SK-N-SH (cell line): ENCODE measurements around the gene CHRM3. TPM values are rescaled to one million over a fixed set of nuclear protein-coding genes. Genes with fewer than 3 reads are reported as not detected.

ENCODE experiments used
- CTCF ChIA-PET: fragments of 300-600, 350-600 bp; formaldehyde crosslinking; extraction: SDS; loops from one replicate; lab custom pipeline; 2021; lab: Yijun Ruan, JAX
- POLR2A ChIA-PET: fragments of 350-600 bp; sonication (Branson Sonifier 250); formaldehyde crosslinking; extraction: SDS; loops from one replicate; lab custom pipeline; 2020; ENCODE audit warnings: antibody characterized with exemption, inconsistent platforms; lab: Yijun Ruan, JAX
- DNase-seq: peaks from one replicate; pipeline ENCODE4 v3.0.0; 2012
- H2AFZ ChIP-seq: fragments of 200-600 bp; sonication (generic); 2 replicates; pipeline ENCODE4 v1.8.1; 2016; ENCODE audit warnings: antibody characterized with exemption, mild to moderate bottlenecking, low read depth
- H3F3A ChIP-seq: fragments of 200-600 bp; sonication (generic); replicated peaks from 2 replicates; pipeline ENCODE3; 2016; ENCODE audit warnings: antibody characterized with exemption, mild to moderate bottlenecking; ENCODE audit not compliant: insufficient read depth
- H3K27ac ChIP-seq, 2 experiments: fragments of 200-500 bp in 1 of 2; fragments of 200-600 bp in 1 of 2; sonication (Bioruptor generic) in 1 of 2; sonication (generic), shearing (Covaris generic) in 1 of 2; 2 replicates each; pipeline versions ENCODE4 v1.5.1 to v1.6.1; 2014 to 2016; ENCODE audit warnings: low read depth in 2 of 2, inconsistent platforms in 1 of 2, low read length in 1 of 2, mild to moderate bottlenecking in 1 of 2, mixed read lengths in 1 of 2
- H3K27me3 ChIP-seq: fragments of 200-600 bp; sonication (generic), shearing (Covaris generic); 2 replicates; pipeline ENCODE4 v1.6.1; 2016; ENCODE audit warnings: mixed run types; ENCODE audit not compliant: insufficient read depth
- H3K36me3 ChIP-seq, 2 experiments: fragments of 200-500 bp in 1 of 2; fragments of 200-600 bp in 1 of 2; sonication (Bioruptor generic) in 1 of 2; sonication (generic) in 1 of 2; replicated peaks in 1 of 2; 2 replicates each; pipeline versions ENCODE3 to v1.5.1; 2014 to 2016; ENCODE audit warnings: low read length in 1 of 2, mild to moderate bottlenecking in 1 of 2; ENCODE audit not compliant: insufficient read depth in 2 of 2, control insufficient read depth in 1 of 2
- H3K4me1 ChIP-seq, 2 experiments: fragments of 200-500 bp in 1 of 2; fragments of 200-600 bp in 1 of 2; sonication (Bioruptor generic) in 1 of 2; sonication (generic), shearing (Covaris generic) in 1 of 2; 2 replicates each; pipeline versions ENCODE4 v1.5.1 to v1.6.1; 2014 to 2016; ENCODE audit warnings: low read depth in 1 of 2, low read length in 1 of 2, mixed run types in 1 of 2; ENCODE audit not compliant: insufficient read depth in 2 of 2, control insufficient read depth in 1 of 2
- H3K4me2 ChIP-seq: fragments of 200-600 bp; sonication (generic), shearing (Covaris generic); 2 replicates; pipeline ENCODE4 v1.6.1; 2017; ENCODE audit warnings: mixed run types
- H3K4me3 ChIP-seq, 2 experiments: fragments of 200-500 bp in 1 of 2; fragments of 200-600 bp in 1 of 2; sonication (Bioruptor generic) in 1 of 2; sonication (generic), shearing (Covaris generic) in 1 of 2; 2 replicates each; pipeline versions ENCODE4 v1.5.1 to v1.8.1; 2014 to 2016; ENCODE audit warnings: low read depth in 2 of 2, inconsistent platforms in 1 of 2, low read length in 1 of 2, mild to moderate bottlenecking in 1 of 2, mixed read lengths in 1 of 2, moderate library complexity in 1 of 2
- H3K79me2 ChIP-seq: fragments of 200-600 bp; sonication (generic); 2 replicates; pipeline ENCODE4 v1.8.1; 2017; ENCODE audit warnings: mild to moderate bottlenecking; ENCODE audit not compliant: insufficient read depth
- H3K9ac ChIP-seq: fragments of 200-600 bp; sonication (generic); 2 replicates; pipeline ENCODE4 v1.6.1; 2017; ENCODE audit warnings: mixed run types
- H3K9me2 ChIP-seq: fragments of 200-600 bp; sonication (generic); 2 replicates; pipeline ENCODE4 v1.6.1; 2017; ENCODE audit warnings: mixed run types
- H3K9me3 ChIP-seq: fragments of 200-600 bp; sonication (generic); 2 replicates; pipeline ENCODE4 v1.6.1; 2017; ENCODE audit warnings: mixed run types, mild to moderate bottlenecking, moderate library complexity
- H4K20me1 ChIP-seq: fragments of 200-600 bp; sonication (generic); 2 replicates; pipeline ENCODE4 v1.6.1; 2017; ENCODE audit warnings: mild to moderate bottlenecking, mixed run types; ENCODE audit not compliant: insufficient read depth
- CTCF ChIP-seq: fragments of 200-600 bp; sonication (generic); IDR thresholded peaks from 2 replicates; pipeline ENCODE4 v1.6.1; 2017; ENCODE audit warnings: antibody characterized with exemption, mild to moderate bottlenecking, moderate library complexity
- ELF1 ChIP-seq: IDR thresholded peaks from 2 replicates; pipeline ENCODE4 v1.4.0; 2012
- EZH2phosphoT487 ChIP-seq: fragments of 200-600 bp; sonication (generic); IDR thresholded peaks from 2 replicates; pipeline ENCODE4 v1.6.1; 2017; ENCODE audit warnings: low read depth, mixed run types, mild to moderate bottlenecking, antibody characterized with exemption, moderate library complexity, borderline replicate concordance
- GATA2 ChIP-seq: sonication (generic); formaldehyde crosslinking; IDR thresholded peaks from 2 replicates; pipeline ENCODE4 v1.5.0; 2020; ENCODE audit warnings: mild to moderate bottlenecking, missing genetic modification reagents
- POLR2AphosphoS5 ChIP-seq: IDR thresholded peaks from 2 replicates; pipeline ENCODE4 v1.6.1; 2012; ENCODE audit warnings: low read depth, low read length
- TCF12 ChIP-seq: IDR thresholded peaks from 2 replicates; pipeline ENCODE4 v1.4.0; 2012
- WGBS: methylation state at CpG from one replicate; pipeline ENCODE4 v1.1.6; 2017; ENCODE audit warnings: low lambda C conversion rate; 5-methylcytosine and 5-hydroxymethylcytosine counted together
- polyA plus RNA-seq, 3 experiments: library from polyadenylated mRNA; depleted of rRNA; stranded (reverse); fragments of >200 nt; gene quantifications; 2 replicates each; pipeline ENCODE4 v1.2.3, GENCODE V29; 2012
- TF ChIP-seq, protein P1 (sequence below): IDR thresholded peaks from 2 replicates; pipeline ENCODE4; 2012

CHRM3 gene
- polyA plus RNA-seq, 1 of the 3 experiments (the other 2 are of a cell fraction): 0.07 TPM

DNA sequence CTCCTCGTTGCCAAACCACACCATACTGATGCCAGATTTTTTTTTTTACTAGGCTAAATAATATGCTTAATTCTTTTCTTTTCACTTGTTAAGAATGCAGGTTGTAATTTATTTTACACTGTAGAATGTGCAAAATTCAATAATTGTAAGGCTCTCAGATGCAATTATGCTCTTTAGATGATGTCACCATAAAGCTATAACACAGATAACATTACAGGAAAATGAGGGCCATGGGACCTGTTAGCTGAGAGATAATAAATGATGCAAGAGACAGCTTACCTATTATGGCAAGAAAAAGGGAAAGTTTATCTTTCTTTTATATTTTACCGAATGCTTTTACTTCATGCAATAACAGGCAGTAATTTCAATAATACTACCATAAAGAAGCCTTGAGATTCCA, 35.4 kb downstream of the CHRM3 start:
- CTCF ChIA-PET: no interaction called here

DNA sequence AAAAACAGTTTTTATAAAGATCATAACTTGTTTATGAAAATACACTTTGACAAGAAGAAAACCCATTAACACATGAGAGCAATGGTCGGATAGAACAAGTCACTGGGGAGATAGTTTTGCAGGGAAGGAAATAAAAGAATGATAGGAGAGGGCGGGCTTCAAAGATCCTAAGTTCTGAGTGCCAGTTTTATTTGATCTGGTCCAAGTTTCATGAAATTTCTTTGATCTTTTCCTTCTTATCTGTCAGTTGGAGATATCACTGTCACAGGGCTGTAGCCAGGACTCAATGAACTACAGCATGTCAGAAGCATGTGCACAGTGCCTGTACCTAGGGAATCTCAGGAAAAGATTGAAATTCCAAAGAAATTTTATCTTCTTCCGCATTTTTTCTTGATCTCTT, 36.5 kb downstream of the CHRM3 start:
- ChIA-PET CTCF (interaction anchor here (0.6 kb wide), 1 partner anchor 704 kb away, joined by 3 read pairs; no protein-coding TSS in a partner anchor), POLR2A (no interaction called here)
- no peak for TF ChIP-seq CTCF
- TF ChIP-seq, protein P1, sequence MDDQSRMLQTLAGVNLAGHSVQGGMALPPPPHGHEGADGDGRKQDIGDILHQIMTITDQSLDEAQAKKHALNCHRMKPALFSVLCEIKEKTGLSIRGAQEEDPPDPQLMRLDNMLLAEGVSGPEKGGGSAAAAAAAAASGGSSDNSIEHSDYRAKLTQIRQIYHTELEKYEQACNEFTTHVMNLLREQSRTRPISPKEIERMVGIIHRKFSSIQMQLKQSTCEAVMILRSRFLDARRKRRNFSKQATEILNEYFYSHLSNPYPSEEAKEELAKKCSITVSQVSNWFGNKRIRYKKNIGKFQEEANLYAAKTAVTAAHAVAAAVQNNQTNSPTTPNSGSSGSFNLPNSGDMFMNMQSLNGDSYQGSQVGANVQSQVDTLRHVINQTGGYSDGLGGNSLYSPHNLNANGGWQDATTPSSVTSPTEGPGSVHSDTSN: no peak
- TF ChIP-seq ELF1: no peak
- no peak for TF ChIP-seq POLR2AphosphoS5
- TF ChIP-seq TCF12: no peak
- H3K27me3 ChIP-seq: no peaks in the 10 kb centered on the region
- 40% methylated on average over 3 of the region's 3 CpGs for WGBS
- no peaks in the 10 kb centered on the region for H3K9me3 ChIP-seq
- H3K9me2 ChIP-seq: no peaks in the 10 kb centered on the region
- H2AFZ ChIP-seq: no peak overlapping the region
- H3F3A ChIP-seq: no peaks in the 10 kb centered on the region
- DNase-seq: no peak
- H3K4me2 ChIP-seq: no peak overlapping the region
- no peak overlapping the region for H3K4me3 ChIP-seq
- no peaks in the 10 kb centered on the region for H3K36me3 ChIP-seq
- H3K79me2 ChIP-seq: no peaks in the 10 kb centered on the region
- no peak overlapping the region for H3K27ac ChIP-seq
- H3K9ac ChIP-seq: no peak overlapping the region
- H3K4me1 ChIP-seq: peaks cover 0 to 34% of the 10 kb centered on the region in 2 experiments; a peak in 2 of 4 replicates
- no peaks in the 10 kb centered on the region for H4K20me1 ChIP-seq

More for the DNA sequence above, 35.4 kb downstream of the CHRM3 start:
- H3K36me3 ChIP-seq: no peaks in the 10 kb centered on the region
- H3K9me2 ChIP-seq: no peaks in the 10 kb centered on the region
- no peaks in the 10 kb centered on the region for H3K79me2 ChIP-seq
- no peaks in the 10 kb centered on the region for H4K20me1 ChIP-seq
- H3K4me1 ChIP-seq: peaks cover 0 to 31% of the 10 kb centered on the region in 2 experiments; a peak in 2 of 4 replicates
- H3K9me3 ChIP-seq: no peaks in the 10 kb centered on the region
- no peak for TF ChIP-seq POLR2AphosphoS5
- peak; percentile 60 for TF ChIP-seq GATA2
- peak; percentile 22 for DNase-seq
- H3K4me3 ChIP-seq: no peak overlapping the region
- H3K9ac ChIP-seq: no peak overlapping the region
- no peaks in the 10 kb centered on the region for H3K27me3 ChIP-seq
- POLR2A ChIA-PET: no interaction called here
- WGBS: 17% methylated on average over 2 of the region's 2 CpGs
- H3K4me2 ChIP-seq: no peak overlapping the region
- H3K27ac ChIP-seq: peak overlapping the region in 1 of 2 experiments; percentile 47; a peak in 1 of 4 replicates
- H2AFZ ChIP-seq: no peak overlapping the region
- H3F3A ChIP-seq: no peaks in the 10 kb centered on the region

GRCh38 chr1:239426821-239427475, 40.6 kb downstream of the CHRM3 start:
- ChIA-PET CTCF (interaction anchor here (1.1 kb wide), 1 partner anchor 13 kb away, joined by 4 read pairs; no protein-coding TSS in a partner anchor), POLR2A (no interaction called here)
- Histone ChIP-seq H3K79me2 (no peaks in the 10 kb centered on the region), H3F3A (no peaks in the 10 kb centered on the region), H4K20me1 (no peaks in the 10 kb centered on the region), H3K9me3 (no peaks in the 10 kb centered on the region), H3K27ac (peak overlapping the region in 1 of 2 experiments; percentile 28; a peak in 1 of 4 replicates), H3K9me2 (no peaks in the 10 kb centered on the region), H2AFZ (no peak overlapping the region), H3K4me1 (peaks cover 0 to 32% of the 10 kb centered on the region in 2 experiments; a peak in 2 of 4 replicates), H3K9ac (no peak overlapping the region), H3K4me3 (no peak overlapping the region), H3K4me2 (no peak overlapping the region), H3K36me3 (no peaks in the 10 kb centered on the region), H3K27me3 (no peaks in the 10 kb centered on the region)
- 52% methylated on average over 4 of the region's 4 CpGs for WGBS
- DNase-seq: no peak
- no peak for TF ChIP-seq EZH2phosphoT487
